Testis (tissue), 3 donors: Measurements from ENCODE around the gene DRG1. TPM values are rescaled to one million over a fixed set of nuclear protein-coding genes. Genes with fewer than 3 reads are reported as not detected.

Experiments used
- DNase-seq: peaks from one replicate; pipeline ENCODE4 v3.0.0-alpha.2; 2019
- H3K27ac ChIP-seq, 2 donors: fragments of 200-600 bp; sonication (generic); one replicate each; pipeline ENCODE4 v1.5.1; 2019
- H3K27me3 ChIP-seq: fragments of 200-600 bp; sonication (generic); one replicate; pipeline ENCODE4 v1.5.1; 2019
- H3K36me3 ChIP-seq: fragments of 200-600 bp; sonication (generic); one replicate; pipeline ENCODE4 v1.5.1; 2017; ENCODE audit warnings: low read depth; ENCODE audit errors: missing control alignments
- H3K4me1 ChIP-seq: fragments of 200-600 bp; sonication (generic); one replicate; pipeline ENCODE4 v1.5.1; 2019
- H3K4me3 ChIP-seq, 2 donors: fragments of 200-600 bp; sonication (generic); one replicate each; pipeline ENCODE4 v1.5.1; 2017 to 2019
- H3K9me3 ChIP-seq: fragments of 200-600 bp; sonication (generic); one replicate; pipeline ENCODE4 v1.5.1; 2017
- POLR2A ChIP-seq: fragments of 450-650 bp; IDR thresholded peaks from one replicate; pipeline ENCODE4 v1.6.1; 2017; ENCODE audit warnings: antibody characterized with exemption, mild to moderate bottlenecking, moderate library complexity
- WGBS, 2 donors: methylation state at CpG; one replicate each; pipeline ENCODE4 v1.1.5; 2018; 5-methylcytosine and 5-hydroxymethylcytosine counted together
- intact Hi-C: fragments of 100-400 bp; cut with DNase I; formaldehyde crosslinking; loops from one replicate; pipeline ENCODE4 v1.15.1; 2023; ENCODE audit warnings: low total_unique reads
- polyA plus RNA-seq: library from polyadenylated mRNA; stranded (reverse); fragments of 350-450 nt; fragmentation: Illumina TruSeq; extraction: RNeasy Lipid Tissue Mini Kit (QIAGEN cat#74804); gene quantifications from one replicate; pipeline ENCODE4 v1.2.3, GENCODE V29; 2014; ENCODE audit warnings: low read depth, low replicate concordance; ENCODE audit not compliant: insufficient read depth
- total RNA-seq, 2 donors: library from RNA; depleted of rRNA; stranded (reverse); fragments of >200 nt; gene quantifications; one replicate each; pipeline ENCODE4 v1.2.3, GENCODE V29; 2016
- TF ChIP-seq, protein P1 (sequence below), 3 experiments: fragments of 450-650 bp in 2 of 3; fragments of 200-600 bp in 1 of 3; sonication (generic) in 1 of 3; IDR thresholded peaks; one replicate each; pipeline ENCODE4 v1.5.1; 2016 to 2019; ENCODE audit warnings: antibody characterized with exemption in 3 of 3, mild to moderate bottlenecking in 2 of 3, moderate library complexity in 1 of 3

DRG1 gene
- total and polyA plus RNA-seq, 3 donors from 2014 or later = 148 to 399 (median 165) TPM

DNA sequence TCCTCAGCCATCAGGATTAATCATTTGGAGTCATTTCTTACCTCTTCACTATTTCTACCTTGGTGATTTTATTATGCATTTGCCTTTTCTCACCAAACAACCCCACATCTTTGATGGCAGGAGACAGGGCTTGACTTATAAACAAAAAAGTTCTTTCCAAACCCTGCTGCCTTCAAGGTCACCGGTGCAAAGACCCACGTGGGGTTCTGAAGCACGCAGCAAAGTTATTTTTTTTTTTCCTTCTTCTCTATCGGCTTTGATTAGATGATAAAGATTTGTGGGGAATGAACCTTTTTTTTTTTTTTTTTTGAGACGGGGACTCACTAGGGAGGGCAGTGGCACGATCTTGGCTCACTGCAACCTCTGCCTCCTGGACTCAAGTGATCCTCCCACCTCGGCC is 44.1 kb downstream of the DRG1 start:
- no peak for DNase-seq
- no peaks in the 10 kb centered on the region for H3K27me3 ChIP-seq
- no peaks in the 10 kb centered on the region for H3K36me3 ChIP-seq
- intact Hi-C loops = no loop called here
- TF ChIP-seq, protein P1, sequence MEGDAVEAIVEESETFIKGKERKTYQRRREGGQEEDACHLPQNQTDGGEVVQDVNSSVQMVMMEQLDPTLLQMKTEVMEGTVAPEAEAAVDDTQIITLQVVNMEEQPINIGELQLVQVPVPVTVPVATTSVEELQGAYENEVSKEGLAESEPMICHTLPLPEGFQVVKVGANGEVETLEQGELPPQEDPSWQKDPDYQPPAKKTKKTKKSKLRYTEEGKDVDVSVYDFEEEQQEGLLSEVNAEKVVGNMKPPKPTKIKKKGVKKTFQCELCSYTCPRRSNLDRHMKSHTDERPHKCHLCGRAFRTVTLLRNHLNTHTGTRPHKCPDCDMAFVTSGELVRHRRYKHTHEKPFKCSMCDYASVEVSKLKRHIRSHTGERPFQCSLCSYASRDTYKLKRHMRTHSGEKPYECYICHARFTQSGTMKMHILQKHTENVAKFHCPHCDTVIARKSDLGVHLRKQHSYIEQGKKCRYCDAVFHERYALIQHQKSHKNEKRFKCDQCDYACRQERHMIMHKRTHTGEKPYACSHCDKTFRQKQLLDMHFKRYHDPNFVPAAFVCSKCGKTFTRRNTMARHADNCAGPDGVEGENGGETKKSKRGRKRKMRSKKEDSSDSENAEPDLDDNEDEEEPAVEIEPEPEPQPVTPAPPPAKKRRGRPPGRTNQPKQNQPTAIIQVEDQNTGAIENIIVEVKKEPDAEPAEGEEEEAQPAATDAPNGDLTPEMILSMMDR (IDR thresholded peaks at IDR 0.05) = no peak
- no peak for TF ChIP-seq POLR2A
- 37 to 54% methylated on average over 7 of the region's 7 CpGs for WGBS, 2 donors
- H3K27ac ChIP-seq = no peak overlapping the region
- H3K4me1 ChIP-seq = peaks cover 9% of the 10 kb centered on the region
- no peak overlapping the region for H3K4me3 ChIP-seq
- H3K9me3 ChIP-seq = no peaks in the 10 kb centered on the region

DNA sequence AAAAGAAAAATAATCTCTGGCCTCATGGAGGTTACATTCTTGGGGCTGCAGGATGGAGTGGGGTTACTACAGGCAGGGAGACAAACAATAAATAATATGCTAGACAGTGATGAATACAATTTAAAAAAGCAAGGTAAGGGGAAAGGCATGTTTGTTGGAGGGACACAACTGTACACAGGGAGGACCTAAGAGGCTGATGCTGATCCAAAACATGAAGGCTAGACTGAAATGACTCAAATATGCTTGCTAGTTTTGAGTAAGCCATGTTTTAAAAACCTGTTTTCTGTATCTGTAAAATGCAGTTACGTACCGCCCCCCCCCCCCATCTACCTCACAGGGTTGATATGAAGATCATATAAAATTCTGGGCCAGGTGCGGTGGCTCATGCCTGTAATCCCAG is 46.2 kb downstream of the DRG1 start:
- no peaks in the 10 kb centered on the region for H3K36me3 ChIP-seq

DNA sequence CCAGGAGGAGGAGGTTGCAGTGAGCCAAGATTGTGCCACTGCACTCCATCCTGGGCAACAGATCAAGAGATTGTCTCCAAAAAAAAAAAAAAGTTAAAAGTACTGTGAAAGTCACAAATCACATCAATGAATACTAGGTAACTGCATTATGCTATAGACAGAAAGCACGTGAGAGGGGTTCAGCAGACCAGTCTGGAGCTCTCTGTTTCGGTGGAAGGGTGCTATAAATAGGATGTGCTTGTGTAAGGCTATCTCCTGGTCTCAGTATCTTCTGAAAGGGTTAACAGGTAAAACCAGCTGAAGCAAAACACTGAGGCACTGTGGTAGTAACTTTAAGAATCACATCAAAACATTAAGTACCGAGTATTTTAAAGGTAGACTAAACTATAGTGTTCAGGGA is 46.8 kb downstream of the DRG1 start:
- Histone ChIP-seq H3K4me3 (no peak overlapping the region), H3K27ac (no peak overlapping the region), H3K4me1 (peaks cover 9% of the 10 kb centered on the region), H3K27me3 (no peaks in the 10 kb centered on the region), H3K9me3 (no peaks in the 10 kb centered on the region), H3K36me3 (no peaks in the 10 kb centered on the region)
- 67 to 86% methylated on average over 3 of the region's 3 CpGs for WGBS, 2 donors
- no peak for DNase-seq
- intact Hi-C loops = no loop called here
- TF ChIP-seq POLR2A = no peak
- TF ChIP-seq, protein P1 (IDR thresholded peaks at IDR 0.05) = no peak

More for the DNA sequence above, 46.2 kb downstream of the DRG1 start:
- no peak overlapping the region for H3K27ac ChIP-seq
- H3K4me3 ChIP-seq = no peak overlapping the region
- peaks cover 9% of the 10 kb centered on the region for H3K4me1 ChIP-seq
- intact Hi-C loops = no loop called here
- no peaks in the 10 kb centered on the region for H3K27me3 ChIP-seq
- WGBS, 2 donors = 94 to 95% methylated on average over 3 of the region's 3 CpGs
- TF ChIP-seq, protein P1 (IDR thresholded peaks at IDR 0.05) = no peak
- TF ChIP-seq POLR2A = no peak
- no peak for DNase-seq
- no peaks in the 10 kb centered on the region for H3K9me3 ChIP-seq

DNA sequence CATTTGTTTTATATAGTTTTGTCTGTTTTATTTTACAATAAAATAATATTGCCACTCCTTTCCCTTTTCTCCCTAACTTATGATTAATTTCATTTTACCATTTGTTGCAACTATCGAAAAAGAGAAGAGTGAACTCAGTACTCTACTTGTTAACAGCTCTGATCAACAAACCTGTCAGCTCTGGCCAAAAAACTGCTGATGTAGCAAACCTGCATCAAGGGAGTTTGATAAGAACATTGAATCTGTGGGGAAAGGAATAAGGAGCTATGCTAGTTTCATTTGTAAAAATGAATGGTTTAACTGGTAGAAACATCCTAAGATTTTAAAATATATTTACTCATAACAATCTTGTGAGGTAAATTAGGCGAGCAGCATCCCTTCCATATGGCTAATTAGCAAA is 47.4 kb downstream of the DRG1 start:
- DNase-seq = no peak
- Histone ChIP-seq H3K9me3 (no peaks in the 10 kb centered on the region), H3K4me1 (peaks cover 9% of the 10 kb centered on the region), H3K36me3 (no peaks in the 10 kb centered on the region), H3K4me3 (no peak overlapping the region), H3K27ac (no peak overlapping the region), H3K27me3 (no peaks in the 10 kb centered on the region)
- no peak for TF ChIP-seq POLR2A
- TF ChIP-seq, protein P1 (IDR thresholded peaks at IDR 0.05) = no peak
- intact Hi-C loops = no loop called here
- WGBS, 2 donors = 75 to 81% methylated on average over 2 of the region's 2 CpGs

DNA sequence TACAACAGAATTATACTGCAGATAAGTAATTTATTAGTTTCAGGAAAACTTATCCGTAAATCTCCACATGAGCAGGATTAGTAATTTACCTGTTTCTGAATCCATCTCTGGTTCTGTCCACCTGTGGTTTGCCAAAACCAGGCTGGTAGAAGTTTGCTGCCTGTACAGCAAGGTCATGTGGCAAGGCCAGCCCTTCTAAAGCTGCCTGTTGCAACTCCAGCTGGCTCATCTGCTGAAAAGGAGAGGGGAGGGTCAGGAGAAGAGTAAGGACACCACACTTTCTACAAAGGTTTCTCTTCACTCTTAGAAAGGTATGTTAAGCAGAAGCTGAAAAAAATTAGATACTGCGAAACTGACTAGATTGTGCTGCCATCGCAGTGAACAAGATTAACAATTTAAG is 47.9 kb downstream of the DRG1 start:
- 82 to 92% methylated on average over 3 of the region's 3 CpGs for WGBS, 2 donors
- peaks cover 9% of the 10 kb centered on the region for H3K4me1 ChIP-seq
- H3K4me3 ChIP-seq = no peak overlapping the region
- TF ChIP-seq POLR2A = no peak
- TF ChIP-seq, protein P1 (IDR thresholded peaks at IDR 0.05) = no peak
- DNase-seq = no peak
- no peaks in the 10 kb centered on the region for H3K27me3 ChIP-seq
- H3K36me3 ChIP-seq = no peaks in the 10 kb centered on the region
- no peaks in the 10 kb centered on the region for H3K9me3 ChIP-seq
- intact Hi-C loops = no loop called here
- H3K27ac ChIP-seq = no peak overlapping the region
